LoVo (cell line): Measurements from ENCODE around the gene NIPA2.

Source experiments
- DNase-seq: peaks from one replicate; pipeline ENCODE4 v3.0.0-alpha.2; 2016; ENCODE audit warnings: low spot score

NIPA2 gene

DNA sequence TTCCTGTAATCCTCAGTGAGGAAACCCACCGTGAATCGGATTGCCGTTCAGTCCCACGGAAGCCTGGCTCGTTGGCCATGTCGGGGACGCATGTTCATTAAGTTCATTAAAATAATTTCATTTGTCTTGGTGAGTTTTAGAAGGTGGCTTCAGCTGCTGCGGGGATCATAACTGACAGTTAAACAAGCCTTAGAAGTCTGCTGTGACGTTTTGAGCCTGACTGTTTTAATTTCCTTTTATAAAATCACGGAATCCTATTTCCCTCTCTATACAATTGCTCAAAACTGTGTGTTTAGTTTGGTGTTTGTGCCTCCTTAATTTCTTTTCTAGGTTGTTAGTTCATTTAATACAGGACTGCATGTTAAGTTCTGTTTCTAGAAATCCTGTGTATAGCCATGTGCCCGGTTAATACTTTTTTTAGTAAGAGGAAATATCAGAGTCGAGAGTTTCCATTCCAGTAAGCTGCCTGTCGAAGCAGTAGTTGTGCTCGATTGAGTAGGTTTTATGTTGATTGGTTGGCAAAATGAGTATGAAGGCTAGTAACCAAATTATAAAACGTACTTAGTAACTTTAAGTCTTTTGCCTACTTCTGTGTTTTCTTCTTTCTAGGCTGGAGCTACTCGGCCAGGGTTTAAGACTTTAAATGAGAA is 705 bp downstream of the NIPA2 start:
- DNase-seq: no peak

DNA sequence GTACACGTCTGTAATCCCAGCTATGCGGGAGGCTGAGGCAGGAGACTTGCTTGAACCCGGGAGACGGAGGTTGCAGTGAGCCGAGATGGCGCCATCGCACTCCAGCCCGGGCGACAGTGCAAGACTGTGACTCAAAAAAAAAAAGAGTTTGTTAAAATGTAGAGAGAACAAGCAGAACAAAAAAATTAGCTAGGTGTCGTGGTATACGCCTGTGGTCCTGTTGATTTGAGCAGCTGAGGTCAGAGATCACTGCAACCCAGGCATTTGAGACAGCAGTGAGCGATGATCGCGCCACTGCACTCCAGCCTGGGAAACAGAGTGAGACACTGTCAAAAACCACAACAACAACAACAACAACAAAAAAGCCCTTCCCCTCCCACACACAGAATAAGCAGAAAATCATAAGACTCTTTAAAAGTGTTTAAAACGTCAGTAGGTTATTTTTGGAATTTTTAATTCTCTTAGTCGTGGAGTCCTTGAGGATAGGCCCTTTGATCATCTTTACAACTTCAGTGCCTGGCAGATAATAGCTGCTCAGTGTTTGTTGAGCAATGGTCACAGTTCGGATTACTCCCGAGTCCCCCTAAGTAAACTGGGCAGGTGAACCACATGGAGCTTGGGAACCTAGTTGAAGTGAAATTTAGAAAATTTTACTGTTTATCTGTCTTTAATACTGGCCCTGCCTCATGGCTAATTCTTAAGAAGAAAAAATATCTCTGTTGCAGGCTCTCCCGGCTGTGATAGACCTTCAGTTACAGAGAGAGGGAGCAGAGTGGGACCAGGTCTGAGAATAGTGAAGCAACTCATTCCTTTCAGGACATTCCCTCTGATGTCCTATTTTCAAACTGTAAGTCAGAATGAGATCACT is 6.2 kb downstream of the NIPA2 start:
- no peak for DNase-seq

DNA sequence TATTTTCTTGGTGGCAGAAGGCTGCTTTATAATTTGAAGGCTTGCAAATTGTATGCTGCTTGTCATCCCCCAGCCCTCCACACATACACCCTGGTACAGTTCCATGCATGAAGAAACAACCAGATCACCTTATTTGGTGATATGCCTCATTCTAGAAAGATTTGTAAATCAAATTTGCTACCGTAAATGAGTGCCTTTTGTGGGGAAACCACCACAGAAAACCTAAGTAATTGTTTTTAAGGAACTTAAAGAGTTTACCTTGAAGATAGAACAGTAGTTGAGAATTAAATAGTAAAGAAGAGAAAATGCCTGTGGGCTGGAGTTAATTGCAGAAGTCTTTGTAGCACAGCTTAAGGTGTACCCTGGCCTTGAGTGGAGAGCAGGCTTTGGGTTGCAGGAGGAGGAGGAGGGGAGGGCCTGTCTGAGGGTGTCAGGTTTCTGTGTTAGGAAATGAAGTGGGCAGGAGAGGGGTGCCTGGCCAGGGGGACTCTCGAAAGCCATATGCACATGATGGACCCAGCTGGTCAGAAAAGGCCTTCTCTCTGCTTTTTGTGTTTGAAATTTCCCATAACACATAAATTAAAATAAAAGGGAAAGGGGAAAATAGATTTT is 6.9 kb downstream of the NIPA2 start:
- no peak for DNase-seq

DNA sequence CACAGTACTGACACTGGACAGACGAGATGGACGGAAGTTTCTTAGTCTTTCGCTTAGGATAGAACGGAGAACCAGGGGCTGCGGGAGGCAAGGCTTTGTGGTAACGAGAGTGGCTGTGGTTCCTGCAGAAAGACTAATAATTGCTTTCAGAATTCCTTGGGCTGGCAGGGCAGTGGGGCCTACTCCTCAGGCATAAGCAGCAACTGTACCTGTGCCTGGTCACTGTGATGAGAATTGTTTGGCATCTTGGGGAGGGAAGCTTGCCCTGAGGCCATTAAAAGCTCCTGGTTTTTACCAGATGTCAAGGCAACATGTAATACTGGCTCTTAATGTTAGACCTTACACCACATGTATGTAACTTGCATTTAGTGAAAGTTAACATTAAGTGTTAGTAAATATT is 7.6 kb downstream of the NIPA2 start:
- no peak for DNase-seq

DNA sequence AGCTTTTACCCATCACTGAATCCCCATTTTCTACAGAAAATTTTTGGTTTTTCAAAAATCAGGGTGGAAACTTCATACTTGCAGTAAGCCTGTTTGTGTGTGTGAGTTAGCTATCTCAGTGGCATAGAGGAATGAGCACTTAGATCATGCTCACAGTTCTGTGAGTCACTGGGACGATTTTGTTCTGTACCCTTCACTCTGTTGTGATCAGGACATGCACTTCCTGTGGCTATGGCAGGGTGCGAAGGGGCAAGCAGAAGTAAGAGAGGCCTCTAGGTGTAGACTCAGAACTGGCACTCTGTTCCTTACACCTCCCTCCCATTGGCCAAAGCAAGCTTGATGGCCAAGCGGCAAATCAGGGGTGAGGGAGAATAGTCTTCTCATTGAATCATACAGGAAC is 11.6 kb downstream of the NIPA2 start:
- DNase-seq: no peak

DNA sequence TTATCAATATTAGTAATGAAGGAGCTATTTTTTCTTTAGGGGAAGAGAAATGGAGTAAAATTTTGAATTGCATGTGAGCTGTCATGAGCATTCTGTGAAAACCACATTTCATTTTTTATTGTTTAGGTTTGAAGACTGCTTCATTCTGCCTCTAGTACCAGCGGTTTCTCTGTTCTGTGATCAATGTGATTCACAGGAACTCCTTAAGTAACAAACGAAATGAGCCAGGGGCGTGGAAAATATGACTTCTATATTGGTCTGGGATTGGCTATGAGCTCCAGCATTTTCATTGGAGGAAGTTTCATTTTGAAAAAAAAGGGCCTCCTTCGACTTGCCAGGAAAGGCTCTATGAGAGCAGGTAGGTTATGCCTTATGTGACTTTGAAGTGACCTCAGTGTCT is 13.0 kb downstream of the NIPA2 start:
- DNase-seq: no peak

DNA sequence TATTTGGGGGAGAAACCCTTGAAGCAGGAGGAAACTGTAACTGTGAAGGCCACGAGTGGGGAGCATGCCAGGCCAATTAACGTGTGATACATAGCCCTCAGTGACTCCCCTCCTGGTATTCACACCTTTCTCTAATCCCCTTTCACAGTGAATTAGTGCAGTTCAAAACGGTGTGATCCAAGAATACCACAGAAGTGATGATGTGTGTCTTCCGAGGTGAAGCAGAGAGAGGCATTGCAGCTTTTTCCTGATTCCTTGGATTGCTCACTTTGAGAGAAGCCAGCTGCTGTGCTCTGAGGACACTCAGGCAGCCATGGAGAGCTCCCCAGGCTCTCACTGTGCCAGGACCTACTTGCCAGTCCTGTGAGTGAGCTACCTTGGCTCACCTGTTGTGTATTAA is 17.3 kb downstream of the NIPA2 start:
- DNase-seq: no peak

DNA sequence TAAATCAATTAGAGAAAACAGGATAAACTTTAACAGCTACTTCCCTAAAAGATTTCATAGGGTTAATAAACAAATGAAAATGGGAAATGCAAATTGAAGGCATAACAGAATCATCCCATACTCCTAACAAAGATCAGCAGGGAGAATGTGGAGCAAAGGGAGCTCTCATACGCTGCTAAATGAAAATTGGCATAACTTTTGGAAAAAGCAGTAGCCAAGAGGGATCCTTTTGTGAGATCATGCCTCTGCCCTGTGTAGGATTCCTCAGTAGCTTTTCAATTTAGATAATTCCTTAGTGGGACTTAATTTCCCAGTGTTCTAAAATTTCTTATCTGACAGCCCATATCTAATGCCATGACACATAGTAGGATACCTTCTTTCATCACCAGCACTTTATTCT is 18.2 kb downstream of the NIPA2 start:
- no peak for DNase-seq

DNA sequence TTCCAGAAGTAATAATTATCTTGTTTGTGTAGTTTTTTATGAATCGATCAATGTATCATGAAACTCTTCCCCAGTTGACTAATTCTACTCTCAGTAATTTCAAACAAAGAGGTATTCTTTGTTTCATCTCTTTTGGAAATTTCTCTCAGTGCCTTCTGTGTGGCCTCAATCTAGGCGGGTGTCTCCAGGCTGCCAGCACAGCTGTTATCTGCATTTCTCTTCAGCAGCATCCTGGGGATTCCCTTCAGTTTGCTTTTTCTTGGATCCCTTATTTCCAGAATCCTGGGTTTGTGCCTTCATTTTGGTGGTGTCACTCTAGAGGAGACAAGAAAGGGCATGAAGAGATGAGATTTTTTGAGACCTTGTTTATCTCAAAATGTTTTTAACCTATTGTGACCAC is 22.7 kb downstream of the NIPA2 start:
- DNase-seq: no peak

DNA sequence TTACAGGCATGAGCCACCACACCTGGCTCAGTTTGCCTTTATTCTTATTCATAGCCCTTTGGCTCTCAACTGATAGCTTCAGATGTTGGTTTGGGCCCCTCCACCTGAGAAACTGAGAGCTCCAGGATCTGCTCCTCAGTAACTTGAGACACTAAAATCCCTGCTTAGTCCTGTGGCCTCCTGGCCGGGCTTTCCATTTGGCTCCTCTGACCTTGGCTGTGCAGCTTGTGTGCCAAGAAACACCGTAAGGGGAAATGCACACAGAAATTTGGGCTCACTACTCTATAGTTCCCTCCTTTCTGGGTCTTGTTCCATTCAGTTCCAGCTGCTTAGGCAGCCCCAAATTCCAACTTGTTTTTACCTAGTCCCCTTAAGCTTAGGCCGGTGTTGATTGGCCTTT is 24.9 kb downstream of the NIPA2 start:
- no peak for DNase-seq

DNA sequence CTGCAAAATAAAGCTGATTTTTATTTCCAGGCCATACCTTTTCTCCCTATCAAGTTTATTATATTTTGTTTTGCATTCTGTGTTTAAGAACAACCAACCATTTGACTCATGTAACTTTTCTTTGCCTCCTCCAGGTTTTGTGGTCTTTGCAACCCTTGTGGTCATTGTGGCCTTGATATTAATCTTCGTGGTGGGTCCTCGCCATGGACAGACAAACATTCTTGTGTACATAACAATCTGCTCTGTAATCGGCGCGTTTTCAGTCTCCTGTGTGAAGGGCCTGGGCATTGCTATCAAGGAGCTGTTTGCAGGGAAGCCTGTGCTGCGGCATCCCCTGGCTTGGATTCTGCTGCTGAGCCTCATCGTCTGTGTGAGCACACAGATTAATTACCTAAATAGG is 27.6 kb downstream of the NIPA2 start:
- no peak for DNase-seq

DNA sequence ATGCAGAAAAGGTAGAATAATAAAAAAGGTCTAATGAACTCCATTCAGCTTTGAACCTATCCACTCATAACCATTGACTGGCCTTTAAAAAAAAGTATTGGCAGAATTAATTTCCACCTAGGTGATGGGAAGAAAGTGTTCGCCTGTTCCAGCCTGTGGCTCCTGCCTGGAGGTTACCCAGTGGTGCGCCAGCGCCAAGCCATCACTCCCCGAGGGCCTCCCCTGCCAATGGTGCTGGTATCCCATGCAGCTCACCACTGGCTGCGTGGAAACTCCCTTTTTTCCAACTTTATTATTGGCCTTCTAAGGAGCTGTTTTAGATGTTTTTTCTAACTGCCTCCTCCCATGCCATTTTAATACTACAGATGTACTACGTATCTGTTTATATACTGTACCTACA is 29.4 kb downstream of the NIPA2 start:
- no peak for DNase-seq

DNA sequence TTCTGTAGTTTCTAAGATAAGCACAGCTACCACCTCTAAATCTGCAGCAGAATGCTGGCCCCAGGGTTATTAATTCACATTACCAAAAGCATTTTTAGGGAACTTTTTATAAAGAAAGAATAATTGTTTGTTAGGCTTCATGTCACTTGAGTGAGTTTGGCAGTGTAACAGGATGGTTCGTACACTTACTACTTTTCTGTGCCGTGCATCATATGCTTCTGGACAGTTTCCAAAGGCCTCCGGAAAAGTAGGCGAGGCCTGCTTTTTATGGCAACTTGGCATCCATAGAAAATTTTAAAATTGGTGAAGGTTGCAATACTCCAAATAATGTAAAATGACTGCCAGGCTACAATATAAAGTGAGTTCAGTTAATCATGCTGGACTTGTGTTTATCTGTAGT is 30.0 kb downstream of the NIPA2 start:
- no peak for DNase-seq

DNA sequence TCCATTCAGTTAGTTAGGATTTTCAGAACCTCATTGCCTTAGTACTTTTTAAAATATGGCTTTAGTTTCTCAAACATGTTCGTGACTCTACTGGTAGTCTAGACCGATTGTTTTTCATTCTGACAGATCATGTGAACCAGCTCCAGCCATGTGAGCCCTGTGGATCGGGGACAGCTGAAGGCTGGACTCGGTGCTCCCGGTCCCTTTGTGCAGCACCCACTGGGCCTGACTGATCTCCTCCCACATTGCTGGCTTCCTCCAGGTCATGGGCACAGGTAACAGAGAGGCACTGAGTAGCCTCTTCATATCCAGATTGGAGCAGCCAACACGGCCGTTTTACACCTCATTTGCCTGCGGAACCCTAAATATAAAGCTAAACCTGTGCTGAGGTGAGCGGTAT is 30.5 kb downstream of the NIPA2 start:
- DNase-seq: no peak

DNA sequence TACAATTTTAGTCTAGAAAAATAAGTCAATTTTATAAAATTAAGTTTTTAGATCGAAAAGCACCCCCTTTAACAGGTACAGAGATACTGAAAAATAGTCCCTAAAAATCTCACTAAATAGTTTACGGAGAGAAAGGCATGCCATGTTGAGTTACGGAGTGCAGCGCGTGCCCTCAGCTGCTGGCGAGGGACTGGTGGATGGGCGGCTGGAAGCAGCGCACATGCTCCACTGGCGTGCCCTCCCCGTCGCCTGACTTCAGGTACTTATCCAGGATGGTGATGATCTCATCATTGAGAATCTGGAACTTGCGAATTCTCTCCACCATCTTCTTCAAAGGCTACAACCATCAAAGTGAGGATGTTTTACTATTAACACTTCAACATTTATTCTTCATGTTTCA is 31.4 kb downstream of the NIPA2 start:
- no peak for DNase-seq

DNA sequence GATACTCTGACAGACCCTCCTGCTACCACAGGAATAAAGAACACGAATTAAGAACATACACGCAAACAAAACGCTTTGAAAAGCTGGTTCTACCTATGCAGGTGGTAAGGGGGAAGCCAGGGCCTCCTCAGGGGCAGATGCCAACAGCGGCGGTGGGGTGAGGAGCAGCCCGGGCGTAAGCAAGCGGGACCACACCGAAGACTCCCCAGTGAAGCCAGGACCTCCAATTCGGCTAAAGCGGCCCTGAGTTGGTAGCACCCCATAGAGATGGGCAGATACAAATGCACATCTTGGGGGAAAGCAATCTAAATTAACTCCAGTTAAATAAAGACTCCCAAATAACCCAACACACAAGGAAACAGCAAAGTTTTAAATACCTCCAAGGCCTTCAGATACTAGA is 32.4 kb downstream of the NIPA2 start:
- no peak for DNase-seq

DNA sequence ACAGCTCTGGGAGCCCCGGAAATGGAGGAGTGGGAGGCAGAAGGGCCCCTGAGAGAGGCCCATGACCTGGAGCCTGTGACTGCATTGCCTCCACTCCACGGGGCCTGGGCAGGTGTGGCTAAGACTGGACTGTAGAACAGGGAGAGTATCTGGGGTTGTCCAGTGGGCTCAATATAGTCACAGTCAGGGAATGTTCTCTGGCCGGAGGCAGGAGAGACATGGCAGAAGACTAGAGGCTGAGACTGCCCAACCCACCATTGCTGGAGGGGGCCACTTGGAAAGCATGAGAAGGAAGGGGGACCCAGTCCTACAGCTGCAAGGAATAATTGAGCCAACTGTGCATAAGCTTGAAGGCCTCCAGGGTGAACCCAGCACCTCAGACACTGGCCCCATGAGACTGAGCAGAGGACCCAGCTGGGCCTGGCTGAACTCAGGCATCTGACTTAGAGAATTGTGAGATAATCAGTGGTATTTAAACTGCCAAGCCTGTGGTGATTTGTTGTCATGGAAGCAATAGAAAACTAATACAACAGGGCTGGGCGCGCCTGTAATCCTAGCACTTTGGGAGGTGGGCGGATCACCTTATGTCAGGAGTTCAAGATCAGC is 33.1 kb downstream of the NIPA2 start:
- DNase-seq: no peak

DNA sequence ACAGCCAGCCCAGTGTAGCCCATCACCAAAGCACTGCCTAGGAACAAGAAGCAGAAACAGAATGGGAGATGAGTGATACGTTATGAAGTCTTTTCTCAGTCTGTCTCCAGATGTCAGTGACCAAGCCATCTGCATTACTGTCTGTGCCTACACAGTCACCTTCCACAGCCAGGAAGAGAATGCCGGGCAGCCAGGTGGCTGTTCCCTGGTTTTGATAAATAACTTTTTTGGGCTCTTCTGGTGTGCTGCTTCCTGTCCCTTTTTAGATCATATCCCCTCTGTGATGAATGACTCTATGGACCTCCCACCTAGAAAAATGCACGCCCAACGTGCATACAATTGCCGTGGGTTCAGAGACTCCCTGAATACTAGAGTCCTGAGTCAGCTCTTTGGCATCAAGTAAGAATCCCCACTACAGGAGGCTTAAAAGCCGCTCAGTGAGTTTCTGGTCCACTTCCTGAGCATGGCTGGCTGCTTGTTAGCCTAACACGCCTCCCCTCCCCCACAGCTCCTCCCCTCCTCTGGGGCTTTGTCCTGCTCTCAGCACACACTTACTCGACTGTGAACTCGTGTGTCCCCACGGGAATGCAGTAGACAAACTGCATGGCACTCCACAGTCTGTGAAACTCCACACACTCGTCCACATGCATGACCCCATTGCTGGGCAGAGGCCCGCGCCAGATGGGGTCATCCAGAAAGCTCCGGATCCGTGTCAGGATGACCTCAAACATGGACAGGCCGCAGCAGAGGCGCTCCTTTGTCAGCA is 34.7 kb downstream of the NIPA2 start:
- no peak for DNase-seq

DNA sequence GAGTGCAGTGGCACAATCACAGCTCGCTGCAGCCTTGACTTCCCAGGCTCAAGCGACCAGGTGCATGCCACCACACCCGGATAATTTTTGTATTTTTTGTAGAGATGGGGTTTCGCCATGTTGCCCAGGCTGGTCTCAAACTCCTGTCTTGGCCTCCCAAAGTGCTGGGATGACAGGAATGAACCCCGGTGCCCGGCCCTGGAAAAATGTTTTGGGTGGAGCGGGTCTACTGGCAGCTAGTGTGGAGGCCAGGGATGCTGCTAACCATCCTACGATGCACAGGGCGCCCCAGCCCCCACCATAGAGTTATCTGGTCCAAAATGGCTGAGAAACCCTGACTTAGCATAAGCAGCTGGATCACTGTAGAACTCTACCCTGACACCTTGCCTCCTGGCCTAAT is 35.4 kb downstream of the NIPA2 start:
- no peak for DNase-seq

DNA sequence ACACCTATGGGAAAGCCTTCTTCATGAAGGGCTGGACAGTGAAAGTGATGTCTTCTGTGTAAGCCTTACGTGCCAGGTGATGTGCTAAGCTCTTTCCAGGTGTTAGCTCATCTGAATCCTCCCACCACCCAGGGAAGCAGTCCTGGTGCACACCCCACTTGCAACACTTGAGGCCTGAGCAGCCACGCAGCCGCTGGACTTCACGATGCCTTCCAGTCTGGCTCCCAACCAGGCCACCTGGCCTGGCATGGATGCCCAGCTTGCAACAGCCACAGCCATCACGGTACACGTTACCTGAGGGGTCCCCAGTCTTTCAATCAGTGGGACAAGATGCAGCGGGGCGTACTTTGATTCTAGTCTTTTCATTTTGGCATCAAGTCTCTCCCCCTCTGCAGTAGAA is 35.8 kb downstream of the NIPA2 start:
- DNase-seq: no peak

DNA sequence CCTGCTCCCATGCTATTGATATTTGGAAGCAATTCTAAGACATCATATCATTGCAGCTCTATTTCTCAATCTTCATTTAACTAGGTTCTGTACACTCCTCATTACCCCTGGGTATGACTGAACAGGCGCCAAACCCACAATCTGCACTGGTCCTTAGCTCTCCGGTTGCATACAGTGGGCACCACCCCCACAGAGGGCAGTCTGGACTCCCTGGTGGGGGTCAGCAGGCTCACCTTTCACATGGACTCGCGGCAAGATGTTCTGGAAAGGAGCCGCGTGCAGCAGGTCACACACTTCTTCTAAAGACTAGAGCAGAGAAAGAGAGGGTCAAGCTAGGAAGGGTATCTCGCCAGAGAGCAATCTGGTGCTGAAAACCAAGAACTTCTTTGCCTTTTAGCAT is 36.5 kb downstream of the NIPA2 start:
- no peak for DNase-seq

DNA sequence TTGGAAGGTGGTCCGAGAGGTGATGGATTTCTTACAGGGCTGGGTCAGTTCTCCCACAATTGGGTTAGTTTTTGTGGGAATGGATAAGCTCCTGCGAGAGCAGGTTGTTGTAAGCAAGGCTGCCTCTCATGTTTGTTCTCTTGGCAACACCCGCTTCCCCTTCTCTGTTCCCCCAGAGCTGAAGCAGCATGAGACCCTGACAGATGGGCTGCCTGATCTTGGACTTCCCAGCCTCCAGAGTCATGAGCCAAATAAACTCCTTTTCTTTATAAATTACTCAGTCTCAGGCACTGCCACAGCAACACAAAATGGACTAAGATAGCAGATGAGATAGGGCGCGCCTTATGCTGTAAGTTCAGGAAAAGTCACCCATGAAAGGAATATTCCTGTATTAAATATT is 38.7 kb downstream of the NIPA2 start:
- DNase-seq: no peak
